Stomach (tissue), 9 donors: ENCODE results near the gene LRMDA. TPM values are rescaled to one million over a fixed set of nuclear protein-coding genes. Genes with fewer than 3 reads are reported as not detected.
A peak's percentile ranks its signal among the peaks of the same experiment; 100 is the strongest.

ENCODE experiments used
- DNase-seq, 2 donors: peaks; one replicate each; pipeline versions ENCODE4 v3.0.0 to v3.0.0-alpha.2; 2013 to 2019
- H3K27ac ChIP-seq, 5 donors: fragments of 200-600 bp in 4 of 5; sonication (generic) in 4 of 5; one replicate each; pipeline ENCODE4 v1.5.1; 2013 to 2019; ENCODE audit warnings: mild to moderate bottlenecking in 1 of 5, moderate library complexity in 1 of 5
- H3K27me3 ChIP-seq, 3 donors: fragments of 200-600 bp; sonication (generic); one replicate each; pipeline ENCODE4 v1.5.1; 2017 to 2019; ENCODE audit warnings: mixed run types in 1 of 3
- H3K36me3 ChIP-seq, 4 donors: fragments of 200-600 bp; sonication (generic); 1 replicate in 3 of 4; 2 replicates in 1 of 4; pipeline ENCODE4 v1.5.1; 2016 to 2019
- H3K4me1 ChIP-seq, 4 donors: fragments of 200-600 bp; sonication (generic); one replicate each; pipeline ENCODE4 v1.5.1; 2016 to 2019
- H3K4me3 ChIP-seq, 4 donors: fragments of 200-600 bp; sonication (generic) in 3 of 4; one replicate each; pipeline ENCODE4 v1.5.1; 2016 to 2019; ENCODE audit warnings: mild to moderate bottlenecking in 1 of 4
- H3K9me3 ChIP-seq, 4 donors: fragments of 200-600 bp; sonication (generic); one replicate each; pipeline ENCODE4 v1.5.1; 2016 to 2019
- CTCF ChIP-seq, 7 experiments: fragments of 450-650 bp in 4 of 7; fragments of 200-600 bp in 3 of 7; sonication (generic) in 3 of 7; IDR thresholded peaks; one replicate each; pipeline ENCODE4 v1.5.1; 2016 to 2019; ENCODE audit warnings: antibody characterized with exemption in 7 of 7, control low read depth in 2 of 7, mild to moderate bottlenecking in 1 of 7
- EP300 ChIP-seq: sonication (generic); formaldehyde crosslinking; IDR thresholded peaks from one replicate; pipeline ENCODE4 v1.6.1; 2017; ENCODE audit warnings: antibody characterized with exemption
- POLR2A ChIP-seq, 4 donors: fragments of 450-650 bp; IDR thresholded peaks; one replicate each; pipeline ENCODE4 v1.6.1; 2016; ENCODE audit warnings: antibody characterized with exemption in 4 of 4, control low read depth in 2 of 4, mild to moderate bottlenecking in 1 of 4, moderate library complexity in 1 of 4
- POLR2AphosphoS5 ChIP-seq, 3 donors: sonication (generic); formaldehyde crosslinking; IDR thresholded peaks; one replicate each; pipeline ENCODE4 v1.6.1; 2016; ENCODE audit warnings: antibody characterized with exemption in 3 of 3
- WGBS, 5 donors: extraction: QIAGEN DNeasy Blood & Tissue Kit in 3 of 5; methylation state at CpG; one replicate each; pipeline versions ENCODE4 v1.1.5 to v1.1.7; 2013 to 2018; 5-methylcytosine and 5-hydroxymethylcytosine counted together
- intact Hi-C: fragments of 100-400 bp; cut with DNase I; formaldehyde crosslinking; loops from one replicate; pipeline ENCODE4 v1.15.1; 2023; ENCODE audit warnings: low total_unique reads
- polyA plus RNA-seq, 3 donors: library from polyadenylated mRNA; stranded (reverse); fragments of 200-250 nt; gene quantifications; one replicate each; pipeline ENCODE4 v1.2.3, GENCODE V29; 2013
- total RNA-seq, 5 donors: library from RNA; depleted of rRNA; stranded (reverse); fragments of >200 nt; gene quantifications; one replicate each; pipeline versions ENCODE4 v1.1.0 to v1.2.3, GENCODE V29; 2014 to 2016
- donor health status: healthy with polysubstance abuse.
- donor health status: Bipolar disorder and iron deficiency.
- donor health status: healthy.

Gene LRMDA
- total and polyA plus RNA-seq, 8 donors, result 1.3 to 30.2 (median 13.6) TPM; not detected in 1

GRCh38 chr10:75969031-75969430 lies 537.6 kb downstream of the LRMDA start:
- DNase-seq, result no peak
- Histone ChIP-seq H3K27ac (no peak overlapping the region), H3K4me1 (peaks cover 0 to 18% (median 6%) of the 10 kb centered on the region in 4 donors), H3K9me3 (no peaks in the 10 kb centered on the region), H3K36me3 (no peaks in the 10 kb centered on the region), H3K27me3 (no peaks in the 10 kb centered on the region), H3K4me3 (no peak overlapping the region)
- 70 to 85% (median 76%) methylated on average over 2 of the region's 2 CpGs for WGBS, 5 donors
- intact Hi-C loops, result no loop called here
- no peak for TF ChIP-seq EP300
- TF ChIP-seq CTCF (IDR thresholded peaks at IDR 0.05), result no peak
- TF ChIP-seq POLR2A (IDR thresholded peaks at IDR 0.05), result no peak
- no peak for TF ChIP-seq POLR2AphosphoS5 (IDR thresholded peaks at IDR 0.05)

GRCh38 chr10:75971402-75972211 lies 540.2 kb downstream of the LRMDA start:
- intact Hi-C loops, result no loop called here
- Histone ChIP-seq H3K27me3 (no peaks in the 10 kb centered on the region), H3K4me3 (no peak overlapping the region), H3K27ac (peak overlapping the region in 3 of 5 donors; percentile 10 to 49 (median 40)), H3K36me3 (no peaks in the 10 kb centered on the region), H3K9me3 (no peaks in the 10 kb centered on the region), H3K4me1 (peaks cover 0 to 18% (median 6%) of the 10 kb centered on the region in 4 donors)
- DNase-seq, result peak in 1 of 2 donors; percentile 73
- WGBS, 5 donors, result 63 to 74% (median 70%) methylated on average over 4 of the region's 4 CpGs
- TF ChIP-seq POLR2AphosphoS5 (IDR thresholded peaks at IDR 0.05) (no peak), EP300 (no peak), CTCF (IDR thresholded peaks at IDR 0.05) (no peak), POLR2A (IDR thresholded peaks at IDR 0.05) (no peak)

GRCh38 chr10:75972491-75973276 lies 541.3 kb downstream of the LRMDA start:
- Histone ChIP-seq H3K36me3 (no peaks in the 10 kb centered on the region), H3K27ac (peak overlapping the region in 3 of 5 donors; percentile 10 to 49 (median 40)), H3K4me1 (peaks cover 0 to 18% (median 6%) of the 10 kb centered on the region in 4 donors), H3K4me3 (no peak overlapping the region), H3K9me3 (no peaks in the 10 kb centered on the region), H3K27me3 (no peaks in the 10 kb centered on the region)
- peak in 1 of 2 donors; percentile 78 for DNase-seq
- intact Hi-C loops, result no loop called here
- 63 to 72% (median 68%) methylated on average over 6 of the region's 6 CpGs for WGBS, 5 donors
- TF ChIP-seq POLR2AphosphoS5 (IDR thresholded peaks at IDR 0.05) (peak in 1 of 3 donors; percentile 19), EP300 (no peak)

- H3K27ac ChIP-seq, result no peak overlapping the region
- H3K4me3 ChIP-seq, result no peak overlapping the region
- no peaks in the 10 kb centered on the region for H3K9me3 ChIP-seq
- intact Hi-C loops, result no loop called here
- DNase-seq, result no peak
- no peaks in the 10 kb centered on the region for H3K36me3 ChIP-seq
- peaks cover 0 to 18% (median 6%) of the 10 kb centered on the region in 4 donors for H3K4me1 ChIP-seq
- H3K27me3 ChIP-seq, result no peaks in the 10 kb centered on the region
- TF ChIP-seq EP300, result no peak
- TF ChIP-seq POLR2AphosphoS5 (IDR thresholded peaks at IDR 0.05), result no peak
- TF ChIP-seq CTCF (IDR thresholded peaks at IDR 0.05), result no peak
- no peak for TF ChIP-seq POLR2A (IDR thresholded peaks at IDR 0.05)
Measured at GRCh38 chr10:75974080-75974479, 542.7 kb downstream of the LRMDA start.
